ENCODE data around the gene ZNF343.

Gene ZNF343

DNA sequence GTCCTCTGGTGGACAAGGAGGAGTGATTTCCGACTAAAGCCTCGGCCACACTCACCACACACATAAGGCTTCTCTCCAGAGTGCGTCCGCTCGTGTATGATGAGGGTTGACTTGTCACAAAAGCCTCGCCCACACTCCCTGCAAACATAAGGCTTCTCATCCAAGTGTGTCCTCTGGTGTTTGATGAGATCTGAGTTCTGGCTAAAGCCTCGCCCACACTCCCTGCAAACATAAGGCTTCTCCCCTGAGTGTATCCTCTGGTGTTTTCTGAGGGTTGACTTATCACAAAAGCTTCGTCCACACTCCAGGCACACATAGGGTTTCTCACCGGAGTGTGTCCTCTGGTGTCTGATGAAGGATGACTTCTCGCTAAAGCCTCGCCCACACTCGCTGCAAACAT lies 25.2 kb downstream of the ZNF343 start:
- no peak for TF ChIP-seq CTCF (conservative IDR thresholded peaks at IDR 0.05; ENCODE audit: low read length)
- H3K4me3 ChIP-seq (ENCODE audit: low read length), result no peak overlapping the region
- DNase-seq (ENCODE audit: low read depth), result no peak

DNA sequence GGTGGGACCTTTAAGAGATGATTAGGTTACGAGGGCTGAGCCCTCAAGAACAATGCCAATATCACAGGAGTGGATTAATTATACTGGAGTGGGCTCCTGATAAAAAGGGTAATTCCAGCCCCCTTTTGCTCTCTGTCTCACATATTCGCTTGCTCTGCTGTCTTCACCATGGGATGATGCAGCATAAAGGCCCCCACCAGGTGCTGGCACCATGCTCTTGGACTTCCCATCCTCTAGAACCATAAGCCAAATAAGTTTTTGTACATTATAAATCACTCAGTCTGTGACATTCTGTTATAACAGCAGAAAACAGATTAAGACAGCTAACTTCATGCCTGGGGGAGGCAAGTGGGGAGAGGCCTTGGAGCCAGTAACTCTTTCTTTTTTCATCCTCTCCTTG lies 28.3 kb downstream of the ZNF343 start:
- no peak overlapping the region for H3K4me3 ChIP-seq (ENCODE audit: low read length)
- no peak for TF ChIP-seq CTCF (conservative IDR thresholded peaks at IDR 0.05; ENCODE audit: low read length)
- no peak for DNase-seq (ENCODE audit: low read depth)

- no peak for DNase-seq (ENCODE audit: low read depth)
- H3K4me3 ChIP-seq (ENCODE audit: low read length), result no peak overlapping the region
- no peak for TF ChIP-seq CTCF (conservative IDR thresholded peaks at IDR 0.05; ENCODE audit: low read length)
These were observed 31.7 kb downstream of the ZNF343 start for GRCh38 chr20:2476742-2477615.

GRCh38 chr20:2475850-2476741 lies 32.6 kb downstream of the ZNF343 start:
- H3K4me3 ChIP-seq (ENCODE audit: low read length), result no peak overlapping the region

DNA sequence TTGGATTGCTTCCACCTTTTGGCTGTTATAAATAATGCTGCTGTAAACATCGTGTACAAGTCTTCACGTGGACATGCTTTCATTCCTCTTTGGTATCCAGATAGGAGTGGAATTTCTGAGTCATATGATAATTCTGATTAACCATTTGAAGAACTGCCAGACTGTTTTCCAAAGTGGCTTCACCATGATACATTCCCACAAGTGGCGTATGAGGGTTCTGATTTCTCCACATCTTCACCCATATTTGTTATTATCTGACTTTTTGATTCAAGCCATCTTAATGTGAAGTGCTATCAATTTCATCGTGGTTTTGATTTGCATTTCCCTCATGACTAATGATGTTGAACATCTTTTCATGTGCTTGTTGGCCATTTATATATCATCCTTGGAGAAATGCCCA lies 35.2 kb downstream of the ZNF343 start:
- H3K4me3 ChIP-seq (ENCODE audit: low read length), result no peak overlapping the region
- no peak for TF ChIP-seq CTCF (conservative IDR thresholded peaks at IDR 0.05; ENCODE audit: low read length)
- peak; percentile 72 for DNase-seq (ENCODE audit: low read depth)

More at GRCh38 chr20:2475850-2476741, 32.6 kb downstream of the ZNF343 start:
- DNase-seq (ENCODE audit: low read depth), result no peak
- TF ChIP-seq CTCF (conservative IDR thresholded peaks at IDR 0.05; ENCODE audit: low read length), result no peak

- TF ChIP-seq CTCF (conservative IDR thresholded peaks at IDR 0.05; ENCODE audit: low read length), result no peak
- H3K4me3 ChIP-seq (ENCODE audit: low read length), result peak within 1 kb of the TSS; percentile 94
- DNase-seq (ENCODE audit: low read depth), result peak; percentile 99
These were observed 38.1 kb downstream of the ZNF343 start, which contains the start of gene SNRPB for GRCh38 chr20:2470423-2471193. Gene SNRPB (minus strand): TSS chr20:2470789. CDS start chr20:2470690, 99 bp downstream.

Data from AG10803 (cell line).